GM12878 (cell line): ENCODE data around the gene DISC1. TPM values are rescaled to one million over a fixed set of nuclear protein-coding genes. Genes with fewer than 3 reads are reported as not detected.

Source experiments
- ATAC-seq: fragments of 200-7000 bp; cut with Tn5 transposase; 3 replicates; pipeline ENCODE4 v1.9.1; 2020; ENCODE audit warnings: mild to moderate bottlenecking, moderate library complexity
- BruUV-seq: library from RNA; stranded (reverse); fragments of 400-500 nt; replicated peaks from 2 replicates; lab custom pipeline; 2021; lab: Mats Ljungman, UMichigan
- CTCF ChIA-PET: fragments of 300-600 bp; sonication (Branson Sonifier 250); formaldehyde crosslinking; extraction: SDS; loops from one replicate; lab custom pipeline; 2021; ENCODE audit warnings: inconsistent platforms; lab: Yijun Ruan, JAX
- POLR2A ChIA-PET: fragments of 350-600 bp; formaldehyde crosslinking; extraction: SDS; loops from one replicate; lab custom pipeline; 2021; ENCODE audit warnings: inconsistent platforms; lab: Charles Lee
- RAD21 ChIA-PET: fragments of 300-600 bp; sonication (Branson Sonifier 250); formaldehyde crosslinking; loops from one replicate; lab custom pipeline; 2023; ENCODE audit warnings: antibody characterized with exemption; ENCODE audit not compliant: unreplicated experiment; lab: Charles Lee
- SMC1A ChIA-PET: fragments of 300-600 bp; sonication (Branson Sonifier 250); formaldehyde crosslinking; loops from one replicate; lab custom pipeline; 2023; ENCODE audit not compliant: unreplicated experiment, uncharacterized antibody; lab: Charles Lee
- DNase-seq: peaks from one replicate; pipeline ENCODE4 v3.0.0-alpha.2; 2011; ENCODE audit warnings: low read depth, low spot score
- FAIRE-seq: peaks from 3 replicates; lab custom pipeline; 2011; peaks lifted over from hg19 to GRCh38; lab: Jason Lieb, UNC
- H2AFZ ChIP-seq: 2 replicates; pipeline ENCODE4 v1.6.0; 2011; ENCODE audit warnings: low read depth, low read length, control low read depth; ENCODE audit not compliant: control insufficient read depth
- H3K27ac ChIP-seq: 2 replicates; pipeline ENCODE4 v1.5.1; 2011; ENCODE audit warnings: control low read depth; ENCODE audit not compliant: control insufficient read depth, insufficient read depth
- H3K27me3 ChIP-seq, 2 experiments: replicated peaks in 1 of 2; 2 replicates each; pipeline versions ENCODE4 v1.6.0 to v1.6.1; 2011; ENCODE audit warnings: low read length in 1 of 2; ENCODE audit not compliant: control insufficient read depth in 2 of 2, insufficient read depth in 2 of 2
- H3K36me3 ChIP-seq, 2 experiments: 2 replicates each; pipeline ENCODE4 v1.5.1; 2011; ENCODE audit warnings: low read length in 1 of 2; ENCODE audit not compliant: control insufficient read depth in 2 of 2, insufficient read depth in 2 of 2
- H3K4me1 ChIP-seq: 2 replicates; pipeline ENCODE4 v1.6.1; 2011; ENCODE audit warnings: mild to moderate bottlenecking, low read length, moderate library complexity, mixed read lengths; ENCODE audit not compliant: control insufficient read depth, insufficient read depth
- H3K4me2 ChIP-seq: 2 replicates; pipeline ENCODE4 v1.6.0; 2011; ENCODE audit warnings: control low read depth; ENCODE audit not compliant: control insufficient read depth, insufficient read depth
- H3K4me3 ChIP-seq: fragments of 200-600 bp; sonication (generic); 2 replicates; pipeline ENCODE4 v1.5.1; 2016
- H3K79me2 ChIP-seq: 2 replicates; pipeline ENCODE4 v1.6.0; 2011; ENCODE audit warnings: low read length; ENCODE audit not compliant: control insufficient read depth, insufficient read depth
- H3K9ac ChIP-seq: 2 replicates; pipeline ENCODE4 v1.8.0; 2011; ENCODE audit warnings: low read length, control low read depth, mixed read lengths; ENCODE audit not compliant: control insufficient read depth, insufficient read depth
- H3K9me3 ChIP-seq: replicated peaks from 3 replicates; pipeline ENCODE4 v1.5.1; 2011; ENCODE audit warnings: mild to moderate bottlenecking, low read length; ENCODE audit not compliant: control insufficient read depth, insufficient read depth
- H4K20me1 ChIP-seq: 2 replicates; pipeline ENCODE4 v1.6.0; 2011; ENCODE audit not compliant: control insufficient read depth, insufficient read depth
- LARP7 ChIP-seq: fragments of 450-650 bp; IDR thresholded peaks from 2 replicates; pipeline ENCODE4 v1.6.1; 2017; ENCODE audit warnings: mild to moderate bottlenecking
- MTA2 ChIP-seq: fragments of 450-650 bp; IDR thresholded peaks from 2 replicates; pipeline ENCODE4 v1.6.1; 2016; ENCODE audit warnings: low read depth, mild to moderate bottlenecking, moderate library complexity
- SMC3 ChIP-seq: IDR thresholded peaks from 2 replicates; pipeline ENCODE4 v1.6.1; 2011; ENCODE audit warnings: low read length, improper control_type of control experiment, borderline replicate concordance
- STAT3 ChIP-seq: IDR thresholded peaks from 2 replicates; pipeline ENCODE4 v1.6.1; 2011; ENCODE audit warnings: low read depth, low read length, improper control_type of control experiment
- TCF7 ChIP-seq: IDR thresholded peaks from 2 replicates; pipeline ENCODE4 v1.6.1; 2014; ENCODE audit warnings: antibody characterized with exemption, borderline replicate concordance
- YBX1 ChIP-seq: fragments of 450-650 bp; IDR thresholded peaks from 2 replicates; pipeline ENCODE4 v1.6.1; 2016; ENCODE audit warnings: antibody characterized with exemption
- ZNF217 ChIP-seq: fragments of 450-650 bp; IDR thresholded peaks from 2 replicates; pipeline ENCODE4 v1.6.1; 2017; ENCODE audit warnings: antibody characterized with exemption, mild to moderate bottlenecking
- WGBS: methylation state at CpG from one replicate; pipeline ENCODE4 v1.1.6; 2016; ENCODE audit warnings: low lambda C conversion rate; ENCODE audit not compliant: insufficient replicate concordance, insufficient coverage; ENCODE audit errors: missing lambda C conversion rate; 5-methylcytosine and 5-hydroxymethylcytosine counted together
- in situ Hi-C: fragments of 300-500 bp; cut with MboI; formaldehyde crosslinking; loops from 9 replicates; pipeline ENCODE4 v1.14.3; 2018; ENCODE audit warnings: mixed read lengths
- intact Hi-C: fragments of 100-400 bp; cut with micrococcal nuclease; formaldehyde crosslinking; loops from one replicate; pipeline ENCODE4 v1.14.2; 2022; ENCODE audit not compliant: unreplicated experiment
- polyA plus RNA-seq, 11 experiments: library from polyadenylated mRNA; depleted of rRNA in 4 of 11; unstranded in 6 of 11; stranded (reverse) in 5 of 11; fragments of >200 nt; fragmentation: Nextera tagmentation in 4 of 11; fragmentation: Illumina TruSeq in 1 of 11; extraction: Ambion mirVana in 4 of 11; extraction: Trizol in 1 of 11; gene quantifications; 1 replicate in 1 of 11; 2 replicates in 10 of 11; pipeline versions ENCODE4 v1.2.1 to v1.2.3, GENCODE V29; 2011 to 2016; ENCODE audit warnings: inconsistent platforms in 2 of 11, missing spikeins in 2 of 11, low read depth in 1 of 11
- total RNA-seq, 4 experiments: library from RNA; depleted of rRNA in 3 of 4; stranded (reverse); fragments of >200 nt in 3 of 4; fragmentation: Illumina TruSeq in 1 of 4; extraction: Trizol in 1 of 4; gene quantifications; 2 replicates each; pipeline versions ENCODE4 v1.2.1 to v1.2.3, GENCODE V29; 2013 to 2021
- TF ChIP-seq, protein P1 (sequence below): fragments of 450-650 bp; IDR thresholded peaks from 2 replicates; pipeline ENCODE4 v1.6.1; 2017; ENCODE audit warnings: mild to moderate bottlenecking, moderate library complexity

Gene DISC1
- total and polyA plus RNA-seq, 10 of the 15 experiments (the other 5 are each of a cell fraction or from before 2014, with no cell fraction given): 0.05 to 0.72 (median 0.19) TPM; not detected in 1

DNA sequence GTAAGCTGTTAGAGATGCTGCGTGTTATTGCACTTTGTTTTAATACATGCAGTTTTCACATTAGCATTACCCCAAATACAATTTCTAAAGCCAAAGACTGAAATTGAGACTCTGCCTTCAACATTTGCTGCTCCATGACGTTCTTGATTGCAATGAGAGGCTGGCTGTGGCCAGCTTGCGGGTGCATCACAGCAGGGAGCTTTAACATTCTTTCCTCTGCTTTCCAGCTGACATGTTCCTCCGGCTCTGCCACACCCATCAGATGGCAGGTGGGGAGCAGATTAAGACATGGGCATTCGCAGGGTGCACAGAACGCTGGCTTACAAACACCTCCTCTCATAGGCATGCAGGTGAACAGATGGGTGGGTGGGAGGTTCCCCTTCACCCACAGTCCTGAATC, 314.1 kb downstream of the DISC1 start:
- no peaks in the 10 kb centered on the region for H3K4me1 ChIP-seq
- H3K27ac ChIP-seq: no peak overlapping the region
- FAIRE-seq (no peak), DNase-seq (no peak), ATAC-seq (no peak)
- H3K4me3 ChIP-seq: no peak overlapping the region
- ChIA-PET POLR2A (no interaction called here), SMC1A (no interaction called here), CTCF (no interaction called here), RAD21 (no interaction called here)
- no peak overlapping the region for H3K4me2 ChIP-seq
- WGBS: 44% methylated on average over 6 of the region's 6 CpGs
- intact Hi-C loops: no loop called here
- in situ Hi-C loops: no loop called here
- H4K20me1 ChIP-seq: no peaks in the 10 kb centered on the region
- BruUV-seq: no TSS peak
- no peaks in the 10 kb centered on the region for H3K36me3 ChIP-seq
- no peak overlapping the region for H3K9ac ChIP-seq
- H3K27me3 ChIP-seq: no peaks in the 10 kb centered on the region
- no peaks in the 10 kb centered on the region for H3K9me3 ChIP-seq
- no peaks in the 10 kb centered on the region for H3K79me2 ChIP-seq
- no peak overlapping the region for H2AFZ ChIP-seq
- TF ChIP-seq LARP7: no peak
- TF ChIP-seq, protein P1, sequence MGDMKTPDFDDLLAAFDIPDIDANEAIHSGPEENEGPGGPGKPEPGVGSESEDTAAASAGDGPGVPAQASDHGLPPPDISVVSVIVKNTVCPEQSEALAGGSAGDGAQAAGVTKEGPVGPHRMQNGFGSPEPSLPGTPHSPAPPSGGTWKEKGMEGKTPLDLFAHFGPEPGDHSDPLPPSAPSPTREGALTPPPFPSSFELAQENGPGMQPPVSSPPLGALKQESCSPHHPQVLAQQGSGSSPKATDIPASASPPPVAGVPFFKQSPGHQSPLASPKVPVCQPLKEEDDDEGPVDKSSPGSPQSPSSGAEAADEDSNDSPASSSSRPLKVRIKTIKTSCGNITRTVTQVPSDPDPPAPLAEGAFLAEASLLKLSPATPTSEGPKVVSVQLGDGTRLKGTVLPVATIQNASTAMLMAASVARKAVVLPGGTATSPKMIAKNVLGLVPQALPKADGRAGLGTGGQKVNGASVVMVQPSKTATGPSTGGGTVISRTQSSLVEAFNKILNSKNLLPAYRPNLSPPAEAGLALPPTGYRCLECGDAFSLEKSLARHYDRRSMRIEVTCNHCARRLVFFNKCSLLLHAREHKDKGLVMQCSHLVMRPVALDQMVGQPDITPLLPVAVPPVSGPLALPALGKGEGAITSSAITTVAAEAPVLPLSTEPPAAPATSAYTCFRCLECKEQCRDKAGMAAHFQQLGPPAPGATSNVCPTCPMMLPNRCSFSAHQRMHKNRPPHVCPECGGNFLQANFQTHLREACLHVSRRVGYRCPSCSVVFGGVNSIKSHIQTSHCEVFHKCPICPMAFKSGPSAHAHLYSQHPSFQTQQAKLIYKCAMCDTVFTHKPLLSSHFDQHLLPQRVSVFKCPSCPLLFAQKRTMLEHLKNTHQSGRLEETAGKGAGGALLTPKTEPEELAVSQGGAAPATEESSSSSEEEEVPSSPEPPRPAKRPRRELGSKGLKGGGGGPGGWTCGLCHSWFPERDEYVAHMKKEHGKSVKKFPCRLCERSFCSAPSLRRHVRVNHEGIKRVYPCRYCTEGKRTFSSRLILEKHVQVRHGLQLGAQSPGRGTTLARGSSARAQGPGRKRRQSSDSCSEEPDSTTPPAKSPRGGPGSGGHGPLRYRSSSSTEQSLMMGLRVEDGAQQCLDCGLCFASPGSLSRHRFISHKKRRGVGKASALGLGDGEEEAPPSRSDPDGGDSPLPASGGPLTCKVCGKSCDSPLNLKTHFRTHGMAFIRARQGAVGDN: no peak
- no peak for TF ChIP-seq STAT3
- no peak for TF ChIP-seq MTA2
- TF ChIP-seq ZNF217: no peak
- no peak for TF ChIP-seq SMC3
- no peak for TF ChIP-seq TCF7
- TF ChIP-seq YBX1: no peak
